A673 (cell line): ENCODE results near the gene AFAP1L1.

Source experiments
- EZH2 ChIP-seq: fragments of 200-600 bp; sonication (generic); IDR thresholded peaks from 2 replicates; pipeline ENCODE4 v1.6.1; 2017; ENCODE audit warnings: borderline replicate concordance, low read depth, mild to moderate bottlenecking, mixed read lengths, antibody characterized with exemption, low read length; ENCODE audit not compliant: poor library complexity, severe bottlenecking
- TF ChIP-seq, protein P1 (sequence below): fragments of 300-800, 200-600 bp; sonication (generic); conservative IDR thresholded peaks from 2 replicates; pipeline ENCODE4 v1.5.1; 2017; ENCODE audit warnings: low read depth, mild to moderate bottlenecking, antibody characterized with exemption, low read length, moderate library complexity, mixed read lengths

- TF ChIP-seq, protein P1, sequence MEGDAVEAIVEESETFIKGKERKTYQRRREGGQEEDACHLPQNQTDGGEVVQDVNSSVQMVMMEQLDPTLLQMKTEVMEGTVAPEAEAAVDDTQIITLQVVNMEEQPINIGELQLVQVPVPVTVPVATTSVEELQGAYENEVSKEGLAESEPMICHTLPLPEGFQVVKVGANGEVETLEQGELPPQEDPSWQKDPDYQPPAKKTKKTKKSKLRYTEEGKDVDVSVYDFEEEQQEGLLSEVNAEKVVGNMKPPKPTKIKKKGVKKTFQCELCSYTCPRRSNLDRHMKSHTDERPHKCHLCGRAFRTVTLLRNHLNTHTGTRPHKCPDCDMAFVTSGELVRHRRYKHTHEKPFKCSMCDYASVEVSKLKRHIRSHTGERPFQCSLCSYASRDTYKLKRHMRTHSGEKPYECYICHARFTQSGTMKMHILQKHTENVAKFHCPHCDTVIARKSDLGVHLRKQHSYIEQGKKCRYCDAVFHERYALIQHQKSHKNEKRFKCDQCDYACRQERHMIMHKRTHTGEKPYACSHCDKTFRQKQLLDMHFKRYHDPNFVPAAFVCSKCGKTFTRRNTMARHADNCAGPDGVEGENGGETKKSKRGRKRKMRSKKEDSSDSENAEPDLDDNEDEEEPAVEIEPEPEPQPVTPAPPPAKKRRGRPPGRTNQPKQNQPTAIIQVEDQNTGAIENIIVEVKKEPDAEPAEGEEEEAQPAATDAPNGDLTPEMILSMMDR = no peak
- no peak for TF ChIP-seq EZH2
Observed at GRCh38 chr5:149282966-149283332, 11.3 kb downstream of the AFAP1L1 start.
